Measurements from ENCODE around the gene TRMT44.
"Not testable (repeated sequence)": the region's sequence is repeated elsewhere in the genome, so short reads cannot be mapped to it uniquely, and the experiment has no call there.

The TRMT44 gene

GRCh38 chr4:8407756-8408155 is 32.8 kb upstream of the TRMT44 start:
- DNase-seq: no peak

- DNase-seq: no peak
Measured at GRCh38 chr4:8409264-8410065, 31.1 kb upstream of the TRMT44 start.

- DNase-seq: no peak
Measured at GRCh38 chr4:8410066-8410625, 30.4 kb upstream of the TRMT44 start.

GRCh38 chr4:8410641-8411271 is 29.8 kb upstream of the TRMT44 start:
- peak; percentile 59 for DNase-seq

- DNase-seq: no peak
Measured at GRCh38 chr4:8411351-8412180, 29.0 kb upstream of the TRMT44 start.

- DNase-seq: no peak
Measured at GRCh38 chr4:8412288-8412687, 28.3 kb upstream of the TRMT44 start.

GRCh38 chr4:8414377-8414776 is 26.2 kb upstream of the TRMT44 start:
- DNase-seq: no peak

GRCh38 chr4:8417071-8417614 is 23.4 kb upstream of the TRMT44 start:
- DNase-seq: no peak

GRCh38 chr4:8419222-8420041 is 21.1 kb upstream of the TRMT44 start:
- DNase-seq: no peak

- DNase-seq: not testable (repeated sequence)
Measured at GRCh38 chr4:8420151-8420550, 20.4 kb upstream of the TRMT44 start.

- no peak for DNase-seq
Measured at GRCh38 chr4:8422327-8422726, 18.2 kb upstream of the TRMT44 start.

GRCh38 chr4:8422786-8423185 is 17.8 kb upstream of the TRMT44 start:
- no peak for DNase-seq

- DNase-seq: no peak
Measured at GRCh38 chr4:8427262-8427661, 13.3 kb upstream of the TRMT44 start.

GRCh38 chr4:8427761-8428287 is 12.8 kb upstream of the TRMT44 start:
- DNase-seq: peak; percentile 49

GRCh38 chr4:8428288-8429097 is 12.1 kb upstream of the TRMT44 start:
- DNase-seq: peak; percentile 81

- no peak for DNase-seq
Measured at GRCh38 chr4:8431553-8431952, 9.0 kb upstream of the TRMT44 start.

GRCh38 chr4:8433136-8433535 is 7.4 kb upstream of the TRMT44 start:
- DNase-seq: no peak

- DNase-seq: no peak
Measured at GRCh38 chr4:8434251-8435073, 6.1 kb upstream of the TRMT44 start.

- no peak for DNase-seq
Measured at GRCh38 chr4:8435656-8436121, 4.9 kb upstream of the TRMT44 start.

GRCh38 chr4:8437281-8437680 is 3.3 kb upstream of the TRMT44 start:
- DNase-seq: no peak
